Vagina (tissue), 2 donors: ENCODE data around the gene F10. TPM values are rescaled to one million over a fixed set of nuclear protein-coding genes. Genes with fewer than 3 reads are reported as not detected.
"Not testable (repeated sequence)": the region's sequence is repeated elsewhere in the genome, so short reads cannot be mapped to it uniquely, and the experiment has no call there.

ENCODE experiments used
- DNase-seq, 2 donors: peaks; one replicate each; pipeline ENCODE4 v3.0.0-alpha.2; 2017; ENCODE audit errors: extremely low spot score in 2 of 2
- H3K27ac ChIP-seq: fragments of 200-600 bp; sonication (generic); one replicate; pipeline ENCODE4 v1.5.1; 2019
- H3K27me3 ChIP-seq: fragments of 200-600 bp; sonication (generic); one replicate; pipeline ENCODE4 v1.5.1; 2019
- H3K36me3 ChIP-seq, 2 donors: fragments of 200-600 bp; sonication (generic); one replicate each; pipeline ENCODE4 v1.5.1; 2017 to 2019
- H3K4me1 ChIP-seq: fragments of 200-600 bp; sonication (generic); one replicate; pipeline ENCODE4 v1.5.1; 2019
- H3K4me3 ChIP-seq, 2 donors: fragments of 200-600 bp; sonication (generic); 1 replicate in 1 of 2; 2 replicates in 1 of 2; pipeline ENCODE4 v1.5.1; 2016 to 2019
- H3K9me3 ChIP-seq: fragments of 200-600 bp; sonication (generic); one replicate; pipeline ENCODE4 v1.5.1; 2019
- POLR2A ChIP-seq, 2 donors: fragments of 450-650 bp; IDR thresholded peaks; one replicate each; pipeline ENCODE4 v1.6.1; 2017; ENCODE audit warnings: antibody characterized with exemption in 2 of 2, mild to moderate bottlenecking in 2 of 2, moderate library complexity in 2 of 2
- POLR2AphosphoS5 ChIP-seq, 2 donors: sonication (generic); formaldehyde crosslinking; IDR thresholded peaks; one replicate each; pipeline ENCODE4 v1.9.0; 2017; ENCODE audit warnings: antibody characterized with exemption in 2 of 2, mild to moderate bottlenecking in 2 of 2, low read depth in 1 of 2; ENCODE audit not compliant: insufficient read depth in 1 of 2
- intact Hi-C: fragments of 100-400 bp; cut with DNase I; formaldehyde crosslinking; loops from one replicate; pipeline ENCODE4 v1.15.1; 2023
- total RNA-seq: library from RNA; depleted of rRNA; stranded (reverse); fragments of >200 nt; gene quantifications from one replicate; pipeline ENCODE4 v1.2.3, GENCODE V29; 2016
- TF ChIP-seq, protein P1 (sequence below), 3 experiments: fragments of 450-650 bp in 2 of 3; fragments of 200-600 bp in 1 of 3; sonication (generic) in 1 of 3; IDR thresholded peaks; one replicate each; pipeline ENCODE4 v1.5.1; 2017 to 2019; ENCODE audit warnings: antibody characterized with exemption in 3 of 3, mild to moderate bottlenecking in 2 of 3, moderate library complexity in 2 of 3

Gene F10
- total RNA-seq, 1 donor from 2014 or later = 16.7 TPM

DNA sequence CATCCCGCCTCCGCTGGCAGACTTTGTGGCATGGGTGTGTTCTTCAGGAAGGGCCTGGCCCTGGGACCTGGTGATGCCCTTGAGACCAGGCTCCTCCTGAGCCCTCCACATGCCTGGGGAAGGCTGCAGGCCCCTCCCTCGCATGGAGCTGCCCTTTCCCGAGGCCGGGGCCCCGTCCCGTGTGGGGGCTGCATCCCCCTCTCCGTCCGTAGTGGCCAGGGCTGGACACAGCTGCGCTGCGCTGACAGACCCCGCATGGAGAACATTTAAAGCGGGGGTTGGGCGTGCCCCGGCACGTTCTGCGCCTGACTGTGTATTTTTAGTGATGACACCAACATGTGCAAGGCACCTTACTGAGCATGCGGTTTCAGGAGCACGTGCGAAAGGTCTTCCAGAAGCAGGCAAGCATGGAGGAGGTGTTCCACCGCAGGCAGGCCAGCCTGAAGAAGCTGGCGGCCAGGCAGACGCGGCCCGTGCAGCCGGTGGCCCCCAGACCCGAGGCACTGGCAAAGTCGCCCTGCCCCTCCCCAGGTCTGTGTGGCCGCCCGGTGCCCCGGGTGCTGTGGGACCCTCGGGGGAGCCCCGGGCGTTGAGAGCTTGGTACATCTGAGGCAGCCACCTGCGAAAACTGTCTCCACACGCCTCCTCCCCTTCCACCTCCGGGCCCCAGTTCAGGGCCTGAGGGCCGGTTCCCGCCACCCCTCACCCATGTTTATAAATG lies 45.8 kb upstream of the F10 start:
- Histone ChIP-seq H3K36me3 (peaks cover 0 to 6% of the 10 kb centered on the region in 2 donors), H3K4me3 (no peak overlapping the region), H3K27me3 (no peaks in the 10 kb centered on the region), H3K4me1 (no peaks in the 10 kb centered on the region), H3K27ac (no peak overlapping the region), H3K9me3 (no peaks in the 10 kb centered on the region)
- no peak for DNase-seq
- TF ChIP-seq POLR2A (IDR thresholded peaks at IDR 0.05) (no peak), POLR2AphosphoS5 (IDR thresholded peaks at IDR 0.05; ENCODE audit: insufficient read depth in 1 of 2, low read depth in 1 of 2) (no peak)
- TF ChIP-seq, protein P1, sequence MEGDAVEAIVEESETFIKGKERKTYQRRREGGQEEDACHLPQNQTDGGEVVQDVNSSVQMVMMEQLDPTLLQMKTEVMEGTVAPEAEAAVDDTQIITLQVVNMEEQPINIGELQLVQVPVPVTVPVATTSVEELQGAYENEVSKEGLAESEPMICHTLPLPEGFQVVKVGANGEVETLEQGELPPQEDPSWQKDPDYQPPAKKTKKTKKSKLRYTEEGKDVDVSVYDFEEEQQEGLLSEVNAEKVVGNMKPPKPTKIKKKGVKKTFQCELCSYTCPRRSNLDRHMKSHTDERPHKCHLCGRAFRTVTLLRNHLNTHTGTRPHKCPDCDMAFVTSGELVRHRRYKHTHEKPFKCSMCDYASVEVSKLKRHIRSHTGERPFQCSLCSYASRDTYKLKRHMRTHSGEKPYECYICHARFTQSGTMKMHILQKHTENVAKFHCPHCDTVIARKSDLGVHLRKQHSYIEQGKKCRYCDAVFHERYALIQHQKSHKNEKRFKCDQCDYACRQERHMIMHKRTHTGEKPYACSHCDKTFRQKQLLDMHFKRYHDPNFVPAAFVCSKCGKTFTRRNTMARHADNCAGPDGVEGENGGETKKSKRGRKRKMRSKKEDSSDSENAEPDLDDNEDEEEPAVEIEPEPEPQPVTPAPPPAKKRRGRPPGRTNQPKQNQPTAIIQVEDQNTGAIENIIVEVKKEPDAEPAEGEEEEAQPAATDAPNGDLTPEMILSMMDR (IDR thresholded peaks at IDR 0.05) = no peak
- intact Hi-C loops = no loop called here

DNA sequence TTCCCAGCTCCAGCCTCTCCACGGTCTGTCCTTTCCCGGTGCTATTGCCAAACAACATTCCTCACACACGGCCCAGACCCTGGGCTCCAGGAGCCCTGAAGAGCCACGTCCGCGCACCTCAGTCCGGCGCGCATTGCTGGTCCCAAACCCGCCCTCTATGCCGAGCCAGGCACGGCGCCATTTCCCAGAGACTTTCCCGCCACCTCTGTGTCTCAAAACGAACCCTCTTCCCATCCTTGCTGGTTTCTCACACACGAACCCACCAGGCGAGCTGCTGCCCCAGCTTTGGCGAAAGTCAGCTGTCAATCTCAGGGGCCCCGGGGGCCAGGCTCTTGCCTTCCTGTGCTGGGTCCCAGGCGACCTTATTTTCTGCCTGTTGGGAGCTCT lies 45.0 kb upstream of the F10 start:
- Histone ChIP-seq H3K9me3 (no peaks in the 10 kb centered on the region), H3K4me1 (no peaks in the 10 kb centered on the region), H3K4me3 (no peak overlapping the region), H3K27ac (no peak overlapping the region), H3K27me3 (no peaks in the 10 kb centered on the region), H3K36me3 (peaks cover 0 to 5% of the 10 kb centered on the region in 2 donors)
- TF ChIP-seq POLR2A (IDR thresholded peaks at IDR 0.05) (no peak), POLR2AphosphoS5 (IDR thresholded peaks at IDR 0.05; ENCODE audit: insufficient read depth in 1 of 2, low read depth in 1 of 2) (no peak)
- TF ChIP-seq, protein P1 (IDR thresholded peaks at IDR 0.05) = no peak
- intact Hi-C loops = no loop called here
- no peak for DNase-seq

DNA sequence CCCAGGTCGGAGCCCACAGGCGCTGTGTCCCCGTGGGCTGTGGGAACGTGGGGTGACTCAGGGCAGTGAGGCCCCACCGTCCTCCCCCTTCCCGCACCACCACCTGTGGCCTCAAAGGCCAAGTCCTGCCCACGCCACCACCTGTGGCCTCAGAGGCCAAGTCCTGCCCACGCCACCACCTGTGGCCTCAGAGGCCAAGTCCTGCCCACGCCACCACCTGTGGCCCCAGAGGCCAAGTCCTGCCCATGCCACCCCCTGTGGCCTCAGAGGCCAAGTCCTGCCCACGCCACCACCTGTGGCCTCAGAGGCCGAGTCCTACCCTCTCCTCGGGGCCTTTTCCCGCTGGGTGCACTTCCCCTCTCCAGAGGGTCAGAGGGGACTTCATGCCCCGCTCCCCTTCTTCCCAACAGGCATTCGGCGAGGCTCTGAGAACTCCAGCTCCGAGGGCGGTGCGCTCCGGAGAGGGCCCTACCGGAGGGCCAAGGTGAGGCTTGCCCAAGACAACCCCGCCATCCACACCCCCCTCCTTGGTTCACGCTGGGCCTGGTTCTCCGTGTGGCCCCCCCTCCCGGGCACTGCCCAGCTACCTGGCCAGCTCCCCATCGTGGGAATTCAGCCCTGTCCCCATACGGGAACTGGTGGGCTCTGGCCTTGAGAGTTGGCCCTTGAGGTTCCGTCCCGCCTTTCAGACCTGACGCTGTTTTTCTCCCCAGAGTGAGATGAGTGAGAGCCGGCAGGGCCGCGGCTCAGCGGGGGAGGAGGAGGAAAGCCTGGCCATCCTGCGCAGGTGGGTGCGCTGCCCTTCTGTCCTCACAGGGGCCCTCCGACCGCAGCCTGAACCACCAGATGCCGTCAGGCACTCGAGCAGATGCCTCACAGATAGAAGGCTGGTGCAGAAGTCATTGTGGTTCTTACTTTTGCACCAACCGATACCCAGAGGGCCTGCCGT lies 44.4 kb upstream of the F10 start:
- TF ChIP-seq POLR2AphosphoS5 (IDR thresholded peaks at IDR 0.05; ENCODE audit: insufficient read depth in 1 of 2, low read depth in 1 of 2) (no peak), POLR2A (IDR thresholded peaks at IDR 0.05) (no peak)
- TF ChIP-seq, protein P1 (IDR thresholded peaks at IDR 0.05) = no peak
- H3K9me3 ChIP-seq = no peaks in the 10 kb centered on the region
- intact Hi-C loops = no loop called here
- no peak overlapping the region for H3K4me3 ChIP-seq
- H3K27ac ChIP-seq = no peak overlapping the region
- H3K36me3 ChIP-seq = peaks cover 0 to 5% of the 10 kb centered on the region in 2 donors
- no peaks in the 10 kb centered on the region for H3K4me1 ChIP-seq
- DNase-seq = no peak
- H3K27me3 ChIP-seq = no peaks in the 10 kb centered on the region

DNA sequence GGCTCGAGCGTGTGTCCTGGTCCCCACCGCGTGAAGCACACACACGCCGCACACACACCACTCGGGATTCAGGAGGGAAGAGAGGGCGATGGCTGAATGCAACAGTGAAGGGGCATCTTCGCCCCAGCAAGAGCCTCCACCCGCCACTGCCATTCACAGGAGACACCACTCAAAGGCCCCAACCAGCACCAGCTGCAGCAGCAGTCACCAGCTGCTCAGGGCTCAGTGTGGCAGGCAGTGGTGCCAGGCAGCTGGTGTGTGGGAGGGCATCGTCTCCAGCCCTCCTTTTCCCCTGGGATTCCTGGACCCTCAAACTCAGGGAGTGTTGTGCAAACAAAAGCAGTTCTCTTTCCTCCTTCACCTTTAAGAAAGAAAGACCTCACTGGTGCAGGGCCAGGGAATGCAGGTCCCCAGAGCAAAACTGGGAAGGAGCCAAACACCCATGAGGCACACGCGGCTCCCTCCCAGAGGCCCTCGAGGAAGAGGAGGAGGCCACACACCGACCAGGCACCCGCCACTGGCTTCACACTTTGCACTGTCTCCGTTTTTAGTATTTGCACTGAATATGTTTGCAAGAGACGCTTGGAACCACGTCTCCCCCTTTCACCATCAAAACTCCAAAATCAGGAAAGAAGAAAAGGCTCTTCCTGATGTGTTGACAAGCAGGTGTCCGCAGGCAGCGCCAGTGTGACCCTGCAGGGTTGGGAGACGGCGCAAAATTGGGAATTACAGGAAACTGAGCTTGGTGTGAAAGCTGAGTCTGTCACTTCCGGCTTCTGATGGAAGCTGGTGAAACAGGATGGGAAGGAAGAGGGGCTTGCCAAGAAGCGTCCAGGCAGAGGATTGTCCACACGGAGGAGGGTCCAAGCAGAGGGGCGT lies 43.5 kb upstream of the F10 start:
- intact Hi-C loops = no loop called here
- Histone ChIP-seq H3K27me3 (no peaks in the 10 kb centered on the region), H3K36me3 (peaks cover 0 to 5% of the 10 kb centered on the region in 2 donors), H3K9me3 (no peaks in the 10 kb centered on the region), H3K27ac (no peak overlapping the region), H3K4me3 (no peak overlapping the region), H3K4me1 (peaks cover 4% of the 10 kb centered on the region)
- no peak for DNase-seq
- TF ChIP-seq POLR2A (IDR thresholded peaks at IDR 0.05) = no peak
- TF ChIP-seq, protein P1 (IDR thresholded peaks at IDR 0.05) = no peak
- no peak for TF ChIP-seq POLR2AphosphoS5 (IDR thresholded peaks at IDR 0.05; ENCODE audit: insufficient read depth in 1 of 2, low read depth in 1 of 2)

DNA sequence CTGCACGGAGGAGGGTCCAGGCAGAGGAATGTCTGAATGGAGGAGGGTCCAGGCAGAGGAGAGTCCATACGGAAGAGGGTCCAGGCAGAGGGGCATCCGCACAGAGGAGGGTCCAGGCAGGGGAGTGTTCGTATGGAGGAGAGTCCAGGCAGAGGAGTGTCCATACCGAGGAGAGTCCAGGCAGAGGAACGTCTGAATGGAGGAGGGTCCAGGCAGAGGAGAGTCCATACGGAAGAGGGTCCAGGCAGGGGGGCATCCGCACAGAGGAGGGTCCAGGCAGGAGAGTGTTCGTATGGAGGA lies 42.9 kb upstream of the F10 start:
- H3K9me3 ChIP-seq, H3K36me3 ChIP-seq, H3K27me3 ChIP-seq, H3K4me1 ChIP-seq, H3K4me3 ChIP-seq, DNase-seq, intact Hi-C loops, H3K27ac ChIP-seq: not testable (repeated sequence)
